GM12865 (cell line): ENCODE results near the gene KPNA6.

Experiments
- DNase-seq: peaks from one replicate; pipeline ENCODE4 v3.0.0; 2010; ENCODE audit warnings: low read depth
- H3K4me3 ChIP-seq: 2 replicates; pipeline ENCODE4 v1.5.1; 2011; ENCODE audit warnings: mild to moderate bottlenecking, low read depth, low read length, control low read depth
- TF ChIP-seq, protein P1 (sequence below): IDR thresholded peaks from 2 replicates; pipeline ENCODE4 v1.5.1; 2011; ENCODE audit warnings: low read length, control low read depth, low read depth, inconsistent platforms; ENCODE audit not compliant: insufficient read depth; ENCODE audit errors: missing control alignments

The KPNA6 gene

DNA sequence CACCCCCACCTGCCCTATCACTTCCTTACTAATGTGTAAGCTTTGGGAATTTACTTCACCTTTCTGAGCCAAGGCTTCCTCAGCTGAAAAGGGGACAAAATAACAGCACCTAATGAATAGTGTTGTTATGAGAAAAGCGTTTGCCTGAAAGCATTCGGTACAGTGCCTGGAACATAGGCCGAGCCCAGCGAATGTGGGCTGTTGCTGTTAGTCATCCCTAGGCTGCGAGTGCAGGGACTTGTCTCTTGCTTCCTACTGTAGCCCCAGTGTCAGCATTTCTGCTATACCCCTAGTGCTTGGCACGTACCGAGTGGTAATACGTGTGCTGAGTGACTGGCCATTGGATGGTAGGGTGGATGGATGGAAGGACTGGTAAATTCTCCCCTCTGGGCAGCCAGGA lies 16.7 kb upstream of the KPNA6 start:
- H3K4me3 ChIP-seq: no peak overlapping the region
- DNase-seq: no peak
- TF ChIP-seq, protein P1, sequence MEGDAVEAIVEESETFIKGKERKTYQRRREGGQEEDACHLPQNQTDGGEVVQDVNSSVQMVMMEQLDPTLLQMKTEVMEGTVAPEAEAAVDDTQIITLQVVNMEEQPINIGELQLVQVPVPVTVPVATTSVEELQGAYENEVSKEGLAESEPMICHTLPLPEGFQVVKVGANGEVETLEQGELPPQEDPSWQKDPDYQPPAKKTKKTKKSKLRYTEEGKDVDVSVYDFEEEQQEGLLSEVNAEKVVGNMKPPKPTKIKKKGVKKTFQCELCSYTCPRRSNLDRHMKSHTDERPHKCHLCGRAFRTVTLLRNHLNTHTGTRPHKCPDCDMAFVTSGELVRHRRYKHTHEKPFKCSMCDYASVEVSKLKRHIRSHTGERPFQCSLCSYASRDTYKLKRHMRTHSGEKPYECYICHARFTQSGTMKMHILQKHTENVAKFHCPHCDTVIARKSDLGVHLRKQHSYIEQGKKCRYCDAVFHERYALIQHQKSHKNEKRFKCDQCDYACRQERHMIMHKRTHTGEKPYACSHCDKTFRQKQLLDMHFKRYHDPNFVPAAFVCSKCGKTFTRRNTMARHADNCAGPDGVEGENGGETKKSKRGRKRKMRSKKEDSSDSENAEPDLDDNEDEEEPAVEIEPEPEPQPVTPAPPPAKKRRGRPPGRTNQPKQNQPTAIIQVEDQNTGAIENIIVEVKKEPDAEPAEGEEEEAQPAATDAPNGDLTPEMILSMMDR: no peak

DNA sequence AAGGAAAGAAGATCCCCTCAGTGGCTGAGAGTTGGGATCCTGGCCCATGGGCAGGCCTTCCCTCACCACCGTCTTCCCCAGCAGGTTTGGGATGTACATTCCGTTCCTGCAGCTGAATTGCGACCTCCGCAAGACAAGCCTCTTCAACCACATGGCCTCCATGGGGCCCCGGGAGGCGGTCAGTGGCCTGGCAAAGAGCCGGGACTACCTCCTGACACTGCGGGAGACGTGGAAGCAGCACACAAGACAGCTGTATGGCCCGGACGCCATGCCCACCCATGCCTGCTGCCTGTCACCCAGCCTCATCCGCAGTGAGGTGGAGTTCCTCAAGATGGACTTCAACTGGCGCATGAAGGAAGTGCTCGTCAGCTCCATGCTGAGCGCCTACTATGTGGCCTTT lies 16.3 kb upstream of the KPNA6 start:
- DNase-seq: no peak
- no peak overlapping the region for H3K4me3 ChIP-seq
- TF ChIP-seq, protein P1: no peak

DNA sequence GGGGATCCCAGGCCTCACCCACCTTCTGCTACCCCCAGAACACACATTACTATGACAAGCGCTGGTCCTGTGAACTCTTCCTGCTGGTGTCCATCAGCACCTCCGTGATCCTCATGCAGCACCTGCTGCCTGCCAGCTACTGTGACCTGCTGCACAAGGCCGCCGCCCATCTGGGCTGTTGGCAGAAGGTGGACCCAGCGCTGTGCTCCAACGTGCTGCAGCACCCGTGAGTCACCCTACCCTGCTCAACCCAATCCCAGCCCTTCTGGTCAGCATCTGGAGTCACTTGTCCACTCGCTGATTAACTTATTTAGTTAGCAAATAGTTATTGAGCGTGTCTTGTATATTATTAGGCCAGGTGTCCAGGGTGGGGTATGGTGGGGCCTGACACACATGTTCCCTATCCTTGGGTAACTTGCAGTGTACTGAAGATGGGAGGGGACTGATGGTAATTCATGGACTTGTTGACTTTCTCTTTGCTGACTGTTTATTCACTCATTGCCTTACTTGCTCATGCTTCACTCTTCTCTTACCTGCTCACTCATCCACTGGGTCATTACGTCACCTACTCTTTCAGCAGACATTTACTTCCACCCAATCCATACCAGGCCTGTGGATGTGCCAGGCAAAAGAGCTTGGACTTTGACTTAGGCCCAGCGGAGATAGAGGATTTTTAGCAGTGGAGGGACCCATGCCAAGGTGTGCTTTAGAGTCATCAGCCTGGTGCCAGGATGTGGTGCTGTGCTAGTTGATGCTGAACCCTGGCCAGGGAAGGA lies 12.9 kb upstream of the KPNA6 start:
- TF ChIP-seq, protein P1: no peak
- H3K4me3 ChIP-seq: no peak overlapping the region
- DNase-seq: no peak

DNA sequence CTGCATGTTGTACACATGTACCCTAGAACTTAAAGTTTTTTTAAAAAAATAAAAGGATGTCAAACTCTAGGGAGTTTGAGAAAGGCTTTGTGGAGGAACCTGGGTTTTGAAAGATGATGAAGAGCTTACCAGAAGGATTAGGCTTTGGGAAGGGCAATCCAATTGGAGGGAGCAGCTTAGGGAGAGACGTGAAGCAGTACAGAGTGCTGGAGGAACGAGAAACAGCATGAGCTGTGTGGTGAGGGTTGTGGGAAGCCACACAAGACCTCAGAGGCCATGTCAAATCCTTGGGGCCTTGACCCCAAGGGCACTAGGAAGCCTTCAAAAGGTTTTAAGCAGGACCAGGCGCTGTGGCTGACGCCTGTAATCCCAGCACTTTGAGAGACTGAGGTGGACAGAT lies 8.4 kb upstream of the KPNA6 start:
- no peak for DNase-seq
- TF ChIP-seq, protein P1: no peak

DNA sequence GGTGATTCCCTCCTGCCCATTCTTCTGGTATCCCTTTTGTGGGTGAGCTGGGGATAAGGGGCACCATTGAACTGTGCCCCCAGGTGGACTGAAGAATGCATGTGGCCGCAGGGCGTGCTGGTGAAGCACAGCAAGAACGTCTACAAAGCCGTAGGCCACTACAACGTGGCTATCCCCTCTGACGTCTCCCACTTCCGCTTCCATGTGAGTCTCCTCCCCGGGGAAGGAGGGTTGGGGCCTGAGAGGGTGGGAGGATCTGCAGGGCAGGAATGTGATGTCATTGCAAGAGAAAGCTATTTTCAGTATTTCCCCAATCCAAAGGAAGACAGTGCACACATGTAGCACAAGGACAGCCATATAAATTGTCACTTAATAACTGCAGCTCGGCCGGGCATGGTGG lies 7.5 kb upstream of the KPNA6 start:
- DNase-seq: no peak
- TF ChIP-seq, protein P1: no peak
- H3K4me3 ChIP-seq: no peak overlapping the region

More for the DNA sequence above, 8.4 kb upstream of the KPNA6 start:
- no peak overlapping the region for H3K4me3 ChIP-seq

DNA sequence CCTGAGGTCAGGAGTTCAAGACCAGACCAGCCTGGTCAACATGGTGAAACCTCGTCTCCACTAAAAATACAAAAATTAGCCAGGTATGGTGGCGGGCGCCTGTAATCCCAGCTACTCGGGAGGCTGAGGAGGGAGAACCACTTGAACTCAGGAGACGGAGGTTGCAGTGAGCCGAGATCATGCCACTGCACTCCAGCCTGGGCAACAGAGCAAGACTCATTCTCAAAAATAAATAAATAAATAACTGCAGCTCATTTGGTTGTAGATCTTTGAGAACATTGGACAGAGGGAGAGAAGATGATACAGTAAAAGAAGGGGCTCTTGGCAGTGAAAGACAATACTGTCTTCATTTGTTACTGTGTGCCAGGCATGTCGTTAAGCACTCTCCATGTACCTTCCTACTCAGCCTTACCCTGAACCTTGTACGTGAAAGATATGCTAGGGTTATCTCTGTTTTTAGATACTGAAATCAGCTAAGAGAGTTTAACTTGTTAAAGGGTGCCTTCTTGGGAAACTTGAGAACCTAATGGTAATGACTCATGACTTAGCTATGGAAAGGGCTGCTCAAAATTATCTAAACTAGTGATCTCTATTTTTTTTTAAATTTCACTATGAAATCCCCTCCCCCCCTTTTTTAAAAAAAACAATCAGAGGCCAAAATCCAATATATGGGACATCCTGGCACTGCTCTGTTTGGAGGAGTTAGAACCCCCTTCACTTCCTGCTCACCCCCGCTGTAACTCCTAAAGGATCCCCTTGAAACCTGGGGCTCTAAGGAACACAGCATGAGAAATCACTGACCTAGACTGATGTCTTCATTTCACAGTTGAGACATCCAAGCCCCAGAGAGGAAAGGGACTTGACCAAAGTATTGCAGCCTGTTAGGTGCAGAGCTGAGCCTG lies 6.8 kb upstream of the KPNA6 start:
- TF ChIP-seq, protein P1: no peak
- DNase-seq: no peak
- no peak overlapping the region for H3K4me3 ChIP-seq
